HG03095 (cell line): ENCODE results near the gene P2RY14.
"Not testable (repeated sequence)": the region's sequence is repeated elsewhere in the genome, so short reads cannot be mapped to it uniquely, and the experiment has no call there.

ENCODE experiments used
- ATAC-seq: cut with Tn5 transposase; IDR thresholded peaks from one replicate; pipeline ENCODE4 v1.9.1; 2021; ENCODE audit warnings: moderate library complexity; ENCODE audit not compliant: unreplicated experiment

P2RY14 gene

GRCh38 chr3:151192545-151192944, 85.8 kb downstream of the P2RY14 start:
- ATAC-seq: no peak

GRCh38 chr3:151191095-151191494, 87.2 kb downstream of the P2RY14 start:
- no peak for ATAC-seq

DNA sequence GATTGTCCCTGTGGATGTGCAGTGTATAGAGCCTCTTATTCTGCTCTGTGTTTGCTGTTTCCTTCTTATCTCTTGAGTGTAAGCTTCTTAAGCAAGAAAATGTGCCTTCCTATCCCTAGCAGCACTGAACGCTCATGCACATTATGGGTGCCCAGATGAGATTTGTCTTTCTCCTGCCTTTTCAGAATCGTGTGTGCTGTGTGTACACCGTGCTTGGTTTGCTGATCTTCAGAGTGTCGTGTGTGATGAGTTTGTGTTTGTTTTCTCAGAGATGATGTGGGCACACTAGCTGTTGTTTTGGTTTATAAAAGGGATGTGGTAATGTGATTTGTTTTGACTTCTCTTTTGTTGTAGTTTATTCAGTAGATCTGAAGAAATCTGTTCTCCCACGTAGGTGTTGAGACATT, 95.1 kb downstream of the P2RY14 start:
- no peak for ATAC-seq

- no peak for ATAC-seq
Measured at GRCh38 chr3:151182349-151183079, 95.8 kb downstream of the P2RY14 start.

DNA sequence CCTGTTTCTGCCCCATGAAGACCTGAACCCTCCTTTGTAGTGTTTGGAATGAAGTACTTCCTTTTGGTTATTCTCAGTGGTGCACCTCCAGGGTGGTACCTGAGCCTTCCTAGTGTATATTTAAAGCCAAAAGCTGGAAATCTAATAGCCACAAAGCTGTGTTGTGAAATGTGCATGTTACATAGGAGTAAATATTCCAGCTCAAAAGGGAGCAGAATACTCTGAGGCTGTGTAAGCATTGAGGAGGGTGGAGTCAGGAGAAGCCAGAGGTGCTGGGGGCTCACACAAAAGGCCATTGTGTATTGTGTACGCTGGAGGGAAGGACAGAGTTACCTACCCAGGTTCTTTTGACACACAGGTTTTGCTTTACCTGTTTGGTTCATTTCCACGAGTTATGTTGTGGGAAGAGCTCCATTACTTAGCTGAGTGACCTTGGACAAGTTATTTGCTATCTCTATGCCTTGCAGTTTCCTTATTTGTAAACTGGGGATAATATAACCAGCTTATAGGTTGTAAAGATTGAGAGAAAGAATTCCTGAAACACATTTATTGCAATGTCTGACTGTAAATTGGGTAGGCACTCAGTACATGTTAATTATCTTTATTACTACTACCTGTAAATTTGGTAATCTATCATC, 100.0 kb downstream of the P2RY14 start:
- no peak for ATAC-seq

DNA sequence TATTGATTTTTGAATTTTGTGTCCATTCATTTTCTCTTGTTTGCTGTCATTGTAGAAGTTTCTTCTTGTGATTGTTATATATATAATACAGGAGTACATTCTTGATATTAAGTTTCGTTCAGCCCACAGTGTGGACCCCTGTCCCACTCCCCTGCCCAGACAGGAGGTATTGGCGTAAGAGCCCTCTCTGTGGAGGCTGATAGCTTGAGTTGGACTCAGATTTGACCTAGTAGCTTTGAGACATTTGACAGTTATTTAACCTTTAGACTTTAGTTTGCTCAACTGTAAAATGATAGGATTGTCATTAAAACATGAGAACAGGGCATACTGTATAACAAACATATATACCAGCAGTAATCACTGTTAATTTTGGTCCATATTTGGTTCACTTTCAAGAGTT, 102.4 kb downstream of the P2RY14 start:
- ATAC-seq: no peak

DNA sequence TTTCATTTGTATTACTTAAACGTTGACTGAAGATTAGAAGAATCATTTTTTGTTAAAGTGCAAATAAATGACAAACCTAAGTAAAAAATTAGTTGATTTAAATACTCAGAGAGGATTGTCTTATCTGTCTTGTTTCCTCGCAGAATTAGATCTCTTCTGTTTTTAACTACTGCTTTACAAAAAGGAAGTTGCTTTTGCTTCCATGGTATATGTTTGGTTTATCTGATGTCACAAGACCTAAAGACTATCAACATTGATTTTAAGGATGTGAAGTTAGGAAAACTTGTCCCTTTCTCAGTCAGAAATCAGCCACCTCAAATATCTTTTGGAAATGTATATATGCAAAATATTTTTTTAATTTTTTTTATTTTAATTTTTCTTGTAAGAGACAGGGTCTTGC, 104.0 kb downstream of the P2RY14 start:
- no peak for ATAC-seq

DNA sequence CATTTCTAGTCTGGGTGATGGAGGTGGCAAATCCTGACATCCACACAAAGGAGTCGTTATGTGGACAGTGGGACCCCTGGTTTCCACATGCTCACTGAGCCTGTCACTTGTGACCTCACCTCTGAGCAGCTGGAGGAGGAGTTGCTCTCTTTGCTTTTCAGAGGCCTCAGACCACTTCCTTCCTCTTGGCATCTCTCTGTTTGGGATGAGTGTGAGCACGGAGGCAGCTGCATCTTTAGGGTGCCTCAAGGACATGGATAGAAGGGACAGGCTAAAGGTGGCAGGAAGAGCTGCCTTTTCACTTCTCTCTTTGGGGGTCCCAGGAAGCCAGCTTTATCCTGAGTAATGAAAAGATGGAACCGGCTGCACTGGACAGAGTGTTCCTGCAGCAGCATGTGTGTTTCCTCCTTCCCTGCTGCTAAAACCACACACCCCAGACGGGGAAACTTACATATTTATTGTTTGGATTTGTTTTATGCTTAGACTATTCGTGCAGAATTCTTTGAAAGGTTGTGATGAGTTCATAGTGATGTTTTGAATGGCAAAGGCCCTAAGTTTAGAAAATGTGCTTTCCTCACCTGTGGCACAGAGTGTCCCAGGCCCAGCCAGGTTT, 107.1 kb downstream of the P2RY14 start:
- ATAC-seq: peak; percentile 67

GRCh38 chr3:151169948-151170679, 108.2 kb downstream of the P2RY14 start:
- not testable (repeated sequence) for ATAC-seq

- ATAC-seq: no peak
Measured at GRCh38 chr3:151169262-151169947, 108.9 kb downstream of the P2RY14 start.

DNA sequence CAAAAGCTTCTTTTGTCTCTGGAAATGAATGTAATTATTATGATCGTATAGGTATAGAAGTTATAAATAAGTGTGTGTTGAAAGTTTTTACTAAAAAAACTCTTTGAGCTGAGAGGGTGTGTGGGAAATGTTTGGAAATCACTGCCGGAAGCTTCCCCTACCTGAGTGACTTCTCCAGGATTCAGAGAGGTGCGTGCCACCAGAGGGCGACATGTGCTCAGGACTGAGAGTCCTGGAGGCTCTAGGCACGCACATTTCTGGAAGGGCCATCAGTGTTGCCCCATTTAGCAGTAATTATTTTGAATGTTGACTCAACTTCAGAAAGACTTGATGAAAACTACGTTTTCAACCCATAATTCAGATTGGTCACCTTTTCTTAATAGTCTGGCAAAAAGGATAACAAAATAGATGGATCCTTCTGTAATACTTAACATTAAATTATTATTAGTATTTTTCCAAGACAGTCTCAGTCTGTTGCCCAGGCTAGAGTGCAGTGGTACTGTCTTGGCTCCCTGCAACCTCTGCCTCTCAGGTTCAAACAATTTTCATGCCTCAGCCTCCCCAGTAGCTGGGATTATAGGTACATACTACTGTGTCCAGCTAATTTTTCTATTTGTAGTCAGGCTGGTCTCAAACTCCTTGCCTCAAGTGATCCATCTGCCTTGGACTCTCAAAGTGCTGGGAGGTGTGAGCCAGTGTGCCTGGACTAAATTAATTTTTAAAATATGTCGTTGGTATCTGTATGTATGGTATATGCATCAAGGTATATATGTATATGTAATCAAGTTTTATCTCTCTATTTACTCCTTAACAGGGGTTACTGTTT, 109.9 kb downstream of the P2RY14 start:
- peak; percentile 50 for ATAC-seq

GRCh38 chr3:151166161-151166560, 112.2 kb downstream of the P2RY14 start:
- no peak for ATAC-seq

DNA sequence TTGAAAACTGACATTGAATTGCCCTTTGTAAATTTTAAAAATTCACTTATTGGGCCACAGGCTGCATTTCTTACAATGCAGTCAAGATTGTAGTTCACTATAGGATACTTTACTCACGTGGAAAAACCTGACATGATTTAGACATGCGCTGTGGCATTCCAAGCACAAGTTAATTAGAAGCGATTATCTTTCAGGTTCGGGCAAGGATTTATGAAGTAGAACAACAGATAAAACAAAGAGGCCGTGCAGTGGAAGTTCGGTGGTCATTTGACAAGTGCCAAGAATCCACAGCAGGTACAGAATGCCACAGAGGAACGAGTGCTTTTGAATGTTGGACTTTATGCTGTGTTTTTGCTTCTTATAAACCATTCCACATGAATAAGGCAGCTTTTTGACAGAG, 113.1 kb downstream of the P2RY14 start:
- ATAC-seq: no peak
